SKM-1 treated with dmso at 0.1 percent for 144 hours (cell line): ENCODE measurements around the gene FXYD3.

Experiments
- DNase-seq: peaks from one replicate; lab custom pipeline; 2025; ENCODE audit not compliant: unreplicated experiment; lab: John Stamatoyannopoulos, UW

FXYD3 gene, protein sequence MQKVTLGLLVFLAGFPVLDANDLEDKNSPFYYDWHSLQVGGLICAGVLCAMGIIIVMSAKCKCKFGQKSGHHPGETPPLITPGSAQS

DNA sequence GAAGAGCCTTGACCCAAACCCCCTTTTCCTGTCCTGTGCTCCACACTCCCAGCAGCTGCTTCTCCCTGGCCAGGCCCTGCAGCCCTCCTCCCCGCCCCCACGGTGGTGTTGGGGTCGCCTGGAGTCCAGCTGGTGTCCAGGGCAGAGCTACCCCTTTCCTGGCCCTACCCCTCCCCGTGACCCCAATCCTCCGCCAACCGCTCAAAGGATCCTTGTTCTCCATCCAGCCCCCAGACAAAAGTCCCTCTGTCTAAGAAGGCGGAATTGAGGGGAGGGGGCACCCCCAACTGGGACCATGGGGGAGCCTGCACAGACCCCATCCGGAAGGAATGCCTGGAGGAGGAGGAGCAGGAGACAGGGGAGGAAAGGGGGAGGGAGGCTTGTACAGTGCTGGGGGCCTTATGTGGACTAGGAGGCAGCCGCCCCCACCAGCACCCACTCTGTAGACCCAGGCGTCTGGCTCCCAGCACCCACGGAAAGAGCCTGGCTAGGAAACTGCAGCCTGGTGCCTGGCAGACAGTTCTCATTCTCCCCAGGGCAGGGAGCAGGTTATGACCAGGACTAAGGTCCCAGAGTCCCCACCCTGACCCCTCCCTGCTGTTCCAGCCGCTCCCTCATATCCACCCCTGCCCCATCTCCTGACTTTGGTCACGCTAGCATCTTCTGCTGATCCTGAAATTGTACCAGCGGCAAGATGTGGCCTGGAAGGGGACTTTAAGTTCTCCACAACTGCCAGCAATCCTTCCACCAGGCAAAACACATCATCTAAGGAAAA lies at the start of gene FXYD3:
TSS of gene FXYD3 (plus strand) at position 647 of the 775 bp plus-strand sequence. CDS start 3,554 bp downstream, outside the sequence.
- no peak for DNase-seq

GRCh38 chr19:35066121-35066520 lies 49.5 kb upstream of the FXYD3 start:
- no peak for DNase-seq

DNA sequence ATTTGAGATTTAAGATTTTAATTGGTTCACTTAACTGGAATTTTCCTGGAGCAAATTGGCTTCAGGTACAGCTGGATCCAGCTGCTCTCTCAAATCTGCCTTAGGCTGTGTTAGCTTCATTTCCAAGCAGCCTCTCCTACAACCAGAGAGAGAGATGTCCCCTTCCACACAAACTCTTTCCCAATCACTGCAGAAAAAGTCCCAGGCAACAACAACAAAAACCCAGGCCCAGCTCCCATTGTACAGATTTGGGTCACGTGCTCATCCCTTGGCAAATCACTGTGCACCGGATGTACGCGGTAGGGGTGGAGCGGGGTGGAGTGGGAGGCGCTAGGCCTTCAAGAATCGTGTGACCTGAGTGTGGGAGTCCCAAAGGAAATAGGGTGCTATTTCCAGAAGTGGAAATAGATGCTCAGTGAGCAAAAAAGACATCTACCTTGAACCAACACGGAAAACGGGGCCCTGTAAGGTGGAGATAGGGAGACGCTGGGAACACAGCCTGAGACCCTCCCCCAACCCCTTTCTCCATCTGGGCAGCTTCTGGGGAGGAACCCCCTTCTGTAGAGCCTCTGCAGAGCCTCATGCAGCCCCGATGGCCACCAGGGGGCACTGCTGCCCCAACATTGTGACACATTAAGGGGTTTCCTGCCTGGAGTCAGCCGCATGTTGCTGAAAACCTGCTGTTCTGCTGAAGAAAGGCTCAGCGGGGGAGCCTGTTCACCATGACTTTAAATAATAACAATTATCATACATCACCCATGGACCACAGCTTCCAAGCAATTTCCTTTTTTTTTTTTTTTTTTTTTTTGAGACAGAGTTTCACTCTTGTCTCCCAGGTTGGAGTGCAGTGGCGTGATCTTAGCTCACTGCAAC lies 48.7 kb upstream of the FXYD3 start:
- DNase-seq = peak; percentile 66

GRCh38 chr19:35068941-35069634 lies 46.5 kb upstream of the FXYD3 start:
- no peak for DNase-seq

DNA sequence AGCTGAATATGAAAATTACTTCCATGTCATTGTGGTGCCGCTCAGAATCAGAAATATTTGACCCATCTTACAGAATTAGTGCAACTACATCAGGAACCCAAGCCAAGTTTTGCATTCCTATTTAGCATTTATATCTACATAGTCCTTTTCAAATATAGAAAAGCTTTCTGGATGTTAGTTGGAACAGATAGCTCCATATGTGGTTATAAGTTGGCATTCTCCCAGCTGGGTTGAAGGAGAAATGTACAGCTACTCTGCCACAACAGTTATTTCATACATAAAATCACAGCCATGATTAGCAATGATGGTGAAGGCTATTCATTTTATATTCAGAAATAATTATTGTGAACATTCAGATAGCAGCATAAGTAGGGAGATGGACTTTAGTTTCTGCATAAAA lies 45.9 kb upstream of the FXYD3 start:
- DNase-seq = no peak

DNA sequence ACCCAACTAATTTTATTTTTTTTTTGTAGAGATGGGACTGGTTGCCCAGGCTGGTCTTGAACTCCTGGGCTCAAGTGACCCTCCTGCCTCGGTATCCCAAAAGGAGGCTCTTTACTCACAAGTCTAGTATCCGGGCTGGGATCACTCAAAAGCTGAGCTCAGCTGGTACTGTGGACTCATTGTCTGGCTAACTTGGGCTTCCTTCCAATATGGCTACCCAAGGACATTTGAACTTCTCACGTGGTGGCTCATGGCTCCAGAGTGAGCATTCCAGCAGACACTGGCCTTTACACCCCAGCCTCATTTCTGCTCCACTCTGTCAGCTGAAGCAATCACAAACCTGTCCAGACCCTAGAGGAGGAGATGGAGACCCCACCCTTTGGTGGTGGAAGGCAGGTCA lies 45.2 kb upstream of the FXYD3 start:
- no peak for DNase-seq

DNA sequence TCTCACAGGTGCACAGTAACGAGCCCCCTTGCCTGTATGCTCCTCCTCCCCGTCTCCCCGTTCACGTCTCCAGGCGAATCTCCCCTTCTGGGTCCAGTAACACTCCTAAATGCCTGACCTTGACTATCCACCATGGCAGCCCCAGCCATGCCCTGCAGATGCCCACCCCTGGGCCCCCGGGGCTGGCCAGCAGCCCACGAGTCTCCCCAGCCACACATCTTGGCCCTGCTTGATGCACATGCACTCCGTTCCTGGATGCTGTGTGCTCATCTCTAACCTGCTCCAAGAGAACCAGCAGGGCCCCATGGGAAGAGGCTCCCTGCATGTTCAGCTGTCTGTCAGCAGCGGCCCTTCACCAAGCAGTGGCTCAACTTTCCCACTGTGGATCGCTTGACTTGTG lies 42.1 kb upstream of the FXYD3 start:
- no peak for DNase-seq

GRCh38 chr19:35073941-35074340 lies 41.7 kb upstream of the FXYD3 start:
- DNase-seq = no peak

GRCh38 chr19:35074426-35075201 lies 41.0 kb upstream of the FXYD3 start:
- no peak for DNase-seq

DNA sequence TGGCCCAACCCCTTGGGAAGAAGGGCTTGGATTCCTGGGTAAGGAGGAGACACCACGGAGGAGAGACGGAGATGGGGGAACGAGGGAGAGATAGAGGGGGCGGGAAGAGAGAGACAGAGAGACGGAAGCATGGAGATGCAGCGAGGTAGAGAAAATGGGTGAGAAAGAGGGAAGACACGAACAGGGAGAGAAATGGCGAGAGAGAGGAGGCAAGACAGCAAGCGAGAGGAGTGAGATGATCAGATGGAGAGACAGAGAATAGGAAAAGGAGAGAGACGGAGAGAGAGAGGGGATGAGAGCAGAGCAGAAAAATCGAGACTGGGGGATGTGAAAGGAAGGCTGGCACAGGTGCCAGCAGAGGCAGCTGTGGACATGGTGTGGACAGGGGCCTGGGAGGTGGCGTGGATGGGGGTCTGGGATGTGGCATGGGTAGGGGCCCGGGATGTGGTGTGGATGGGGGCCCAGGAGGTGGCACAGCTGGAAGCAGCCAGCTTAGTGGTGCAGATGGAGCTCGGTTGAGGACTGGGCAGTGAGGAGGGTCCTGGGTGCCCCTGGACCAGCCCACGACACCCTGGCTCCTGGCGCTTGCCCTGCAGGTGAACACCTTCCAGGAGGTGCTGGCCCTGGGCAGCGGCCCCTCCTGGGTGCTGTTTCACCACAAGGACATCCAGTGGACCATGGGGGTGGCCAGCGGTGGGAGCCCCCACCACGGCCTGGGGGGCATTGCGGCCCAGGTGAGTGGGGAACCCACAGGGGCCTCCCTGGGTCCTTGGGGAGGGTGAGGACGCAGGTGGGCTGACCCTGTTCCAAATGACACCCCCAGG lies 40.2 kb upstream of the FXYD3 start:
- DNase-seq = no peak

DNA sequence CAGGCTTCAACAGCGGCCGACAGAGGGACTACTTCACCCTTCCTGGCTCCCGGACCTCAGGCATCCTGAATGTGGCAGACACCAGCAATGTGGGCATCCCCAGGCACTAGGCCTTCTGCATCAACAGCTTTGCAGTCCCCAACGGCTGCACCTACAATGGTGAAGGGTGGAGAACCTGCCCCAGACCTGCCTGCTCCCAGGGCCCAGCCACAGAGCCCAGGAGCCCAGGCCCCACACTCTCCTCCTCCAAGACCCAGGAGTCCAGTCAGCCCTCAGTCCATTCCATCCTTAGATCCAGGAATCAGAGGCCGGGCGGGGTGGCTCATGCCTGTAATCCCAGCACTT lies 39.6 kb upstream of the FXYD3 start:
- DNase-seq = no peak

DNA sequence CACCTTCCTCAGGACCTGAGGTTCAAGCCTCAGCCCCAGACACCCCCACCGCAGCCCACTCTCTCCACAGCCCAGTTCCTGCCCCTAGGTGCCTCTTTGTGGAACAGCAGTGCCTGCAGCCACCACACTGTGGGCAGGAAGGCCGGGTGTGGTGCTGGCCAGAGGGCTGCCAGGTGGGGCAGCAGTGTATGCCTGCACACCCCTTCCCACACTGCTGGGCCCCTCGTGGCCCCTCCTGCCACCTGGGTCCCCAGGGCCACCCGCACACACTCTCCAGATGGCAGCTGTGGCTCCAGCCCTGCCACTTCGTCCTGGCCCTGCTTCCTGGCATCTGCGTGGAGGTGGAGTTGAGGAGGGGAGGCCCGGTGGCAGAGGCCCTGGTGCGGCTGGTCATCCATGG lies 39.0 kb upstream of the FXYD3 start:
- no peak for DNase-seq

DNA sequence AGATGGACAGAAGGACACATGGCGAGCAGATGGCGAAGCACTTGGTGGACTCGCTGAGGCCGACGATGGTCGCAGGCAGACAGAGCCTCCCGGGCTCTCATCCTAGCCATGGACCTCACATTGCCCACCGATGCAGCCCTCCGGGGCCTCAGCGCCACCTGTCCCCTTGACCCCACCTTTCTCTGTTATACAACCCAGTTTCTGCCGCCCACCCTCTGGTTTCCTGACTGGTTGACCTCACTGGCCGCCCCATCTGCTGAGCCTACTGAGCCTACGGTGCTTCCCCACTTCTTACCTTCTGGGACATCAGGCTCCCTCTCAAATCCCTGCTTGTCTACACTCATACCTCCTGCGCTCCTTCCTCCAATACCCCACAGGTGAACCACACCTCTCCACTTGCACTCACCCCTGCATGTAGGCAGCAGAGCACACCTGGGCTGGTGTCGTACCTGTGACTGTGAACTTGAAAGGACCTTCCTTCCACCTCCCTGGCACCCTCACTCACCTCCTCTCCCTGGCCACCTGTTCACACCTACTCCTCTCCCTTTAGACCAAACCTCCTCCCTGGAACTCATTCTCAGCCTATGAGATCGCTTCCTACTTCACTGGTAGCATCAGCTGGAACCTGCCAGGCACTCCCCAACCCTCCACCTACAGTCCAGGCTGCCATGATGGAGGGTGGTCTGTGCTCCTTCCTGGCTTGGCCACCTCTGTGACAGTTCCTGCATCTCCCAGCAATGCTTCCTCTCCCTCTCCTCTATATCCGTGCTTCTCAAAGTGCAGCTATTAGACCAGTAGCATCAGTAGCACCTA lies 38.0 kb upstream of the FXYD3 start:
- DNase-seq = no peak

DNA sequence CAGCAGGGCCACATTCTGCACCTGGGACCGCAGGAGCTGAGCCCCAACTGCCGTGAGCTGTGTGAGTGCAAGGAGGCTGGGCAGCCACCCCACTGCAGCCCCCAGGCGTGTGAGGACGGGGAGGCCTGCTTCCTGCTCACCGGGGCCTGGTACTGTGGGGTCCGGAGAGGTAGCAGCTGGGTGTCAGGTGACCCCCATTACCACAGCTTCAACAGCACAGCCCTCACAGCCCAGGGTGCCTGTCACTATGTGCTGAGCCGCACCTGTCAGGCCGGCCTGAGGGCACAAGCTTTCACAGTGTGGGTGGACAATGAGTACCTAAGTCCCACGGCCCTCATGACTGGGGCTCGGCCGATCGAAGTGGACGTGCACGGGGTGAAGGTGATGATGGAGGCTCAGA lies 35.8 kb upstream of the FXYD3 start:
- no peak for DNase-seq

- no peak for DNase-seq
These were observed 34.9 kb upstream of the FXYD3 start for GRCh38 chr19:35080613-35081170.

- DNase-seq = no peak
These were observed 34.4 kb upstream of the FXYD3 start for GRCh38 chr19:35081201-35081600.

GRCh38 chr19:35083691-35084508 lies 31.7 kb upstream of the FXYD3 start:
- no peak for DNase-seq

DNA sequence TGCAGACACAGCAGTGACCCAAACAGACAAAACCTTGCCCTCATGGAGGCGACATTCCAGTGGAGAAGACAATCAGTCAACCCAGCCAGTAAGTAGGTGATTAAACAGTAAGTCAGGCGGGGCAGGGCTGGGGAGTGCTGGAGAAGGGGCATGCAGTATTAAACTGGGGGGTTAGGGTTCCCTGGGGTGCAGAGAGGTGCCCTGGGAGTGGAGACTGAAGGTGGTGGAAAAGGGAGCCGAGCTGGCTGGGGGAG lies 31.2 kb upstream of the FXYD3 start:
- no peak for DNase-seq
